Natural killer cell (primary cell): ENCODE results near the gene MIEN1. TPM values are rescaled to one million over a fixed set of nuclear protein-coding genes. Genes with fewer than 3 reads are reported as not detected.

ENCODE experiments used
- ATAC-seq, 3 donors: fragments of 150-1000 bp in 2 of 3; fragments of 200-7000 bp in 1 of 3; cut with Tn5 transposase; 1 replicate in 1 of 3; 2 replicates in 2 of 3; pipeline ENCODE4 v1.10.0; 2021; ENCODE audit warnings: mild to moderate bottlenecking in 2 of 3, moderate library complexity in 2 of 3
- DNase-seq, 2 donors: peaks; one replicate each; pipeline versions ENCODE4 v3.0.0 to v3.0.0-alpha.2; 2013 to 2021; ENCODE audit warnings: mixed read lengths in 1 of 2
- H3K27ac ChIP-seq: one replicate; pipeline ENCODE4 v1.5.1; 2013; ENCODE audit warnings: mild to moderate bottlenecking, low read length
- H3K27me3 ChIP-seq: one replicate; pipeline ENCODE4 v1.6.1; 2013; ENCODE audit warnings: low read length; ENCODE audit not compliant: control insufficient read depth, insufficient read depth
- H3K36me3 ChIP-seq: one replicate; pipeline ENCODE4 v1.6.1; 2013; ENCODE audit warnings: low read length; ENCODE audit not compliant: control insufficient read depth, insufficient read depth
- H3K4me1 ChIP-seq: one replicate; pipeline ENCODE4 v1.6.1; 2013; ENCODE audit warnings: low read length; ENCODE audit not compliant: control insufficient read depth, insufficient read depth
- H3K4me3 ChIP-seq: one replicate; pipeline ENCODE4 v1.5.1; 2013; ENCODE audit warnings: low read length
- H3K9me3 ChIP-seq: one replicate; pipeline ENCODE4 v1.6.1; 2013; ENCODE audit warnings: low read length; ENCODE audit not compliant: control insufficient read depth, insufficient read depth
- H3K27ac Mint-ChIP-seq, 2 donors: one replicate each; pipeline ENCODE4 v1.8.0; 2022; ENCODE audit warnings: mild to moderate bottlenecking in 2 of 2, mixed read lengths in 2 of 2, moderate library complexity in 1 of 2
- H3K27me3 Mint-ChIP-seq, 2 donors: one replicate each; pipeline ENCODE4 v1.8.0; 2022; ENCODE audit warnings: low read depth in 2 of 2, mixed read lengths in 2 of 2
- H3K36me3 Mint-ChIP-seq: one replicate; pipeline ENCODE4 v1.8.0; 2022; ENCODE audit warnings: mixed read lengths
- H3K4me1 Mint-ChIP-seq, 2 donors: one replicate each; pipeline ENCODE4 v1.8.0; 2022; ENCODE audit warnings: mixed read lengths in 2 of 2
- H3K4me3 Mint-ChIP-seq: one replicate; pipeline ENCODE4 v1.8.0; 2022; ENCODE audit warnings: mild to moderate bottlenecking, moderate library complexity, mixed read lengths
- H3K9me3 Mint-ChIP-seq, 2 donors: one replicate each; pipeline ENCODE4 v1.8.0; 2022; ENCODE audit warnings: mixed read lengths in 2 of 2
- CTCF ChIP-seq: fragments of 200-600 bp; IDR thresholded peaks from one replicate; pipeline ENCODE4 v1.8.0; 2022; ENCODE audit warnings: antibody characterized with exemption
- WGBS: methylation state at CpG from one replicate; pipeline ENCODE4 v1.1.7; 2013; ENCODE audit warnings: missing lambda C conversion rate; ENCODE audit not compliant: insufficient coverage; 5-methylcytosine and 5-hydroxymethylcytosine counted together
- intact Hi-C: fragments of 100-400 bp; cut with micrococcal nuclease; formaldehyde crosslinking; loops from one replicate; pipeline ENCODE4 v1.14.2; 2022
- total RNA-seq, 4 donors: library from RNA; stranded (reverse); fragments of 120-200 nt in 1 of 4; gene quantifications; one replicate each; pipeline versions ENCODE4 v1.2.3 to v1.2.4, GENCODE V29; 2013 to 2022

MIEN1 gene
- total RNA-seq, 3 donors from 2014 or later (not counting 1 experiment from before 2014, with no cell fraction given), result 48.8 to 55.2 (median 51.6) TPM

DNA sequence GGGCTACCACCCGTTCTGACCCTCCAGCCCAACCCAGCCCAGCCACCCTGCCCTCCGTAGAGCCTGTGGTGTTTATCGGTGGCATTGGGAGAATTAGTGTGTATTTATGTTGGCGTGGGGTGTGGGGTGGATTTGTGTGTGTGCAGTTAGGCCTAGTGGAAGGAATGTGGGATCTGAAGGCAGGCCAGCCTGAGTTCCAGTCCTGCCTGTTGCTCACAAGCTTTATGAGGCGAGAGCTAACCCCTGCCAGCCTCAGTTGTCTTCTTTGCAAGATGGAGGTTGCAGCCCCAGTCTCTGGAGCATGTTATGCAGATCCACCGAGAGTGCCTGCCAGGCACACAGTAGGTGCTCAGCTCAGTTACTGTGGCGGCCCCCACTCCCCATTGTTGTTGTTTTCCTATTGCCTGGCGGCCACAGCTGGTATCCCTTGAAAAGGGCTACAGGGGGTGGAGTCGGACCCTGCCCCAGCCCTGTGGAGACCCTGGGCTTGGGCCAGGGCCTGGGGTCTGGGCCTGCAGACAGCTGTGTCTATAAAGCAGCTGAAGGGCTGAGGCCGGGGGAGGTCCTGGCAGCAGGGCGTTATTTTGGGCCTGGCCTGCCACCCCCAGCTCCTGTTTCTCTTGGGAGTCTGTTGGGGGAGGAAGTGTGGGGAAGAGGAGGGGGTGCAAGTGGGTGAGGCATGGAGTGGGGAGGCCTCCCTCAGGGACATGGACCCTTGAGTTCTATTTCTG, 25.3 kb downstream of the MIEN1 start:
- H3K27ac ChIP-seq, result no peak overlapping the region
- peaks cover 53 to 79% of the 10 kb centered on the region in 2 donors for H3K4me1 Mint-ChIP-seq
- no peaks in the 10 kb centered on the region for H3K9me3 Mint-ChIP-seq
- peak overlapping the region; percentile 31 for H3K4me3 Mint-ChIP-seq
- no peaks in the 10 kb centered on the region for H3K36me3 Mint-ChIP-seq
- 92% methylated on average over 11 of the region's 11 CpGs for WGBS
- intact Hi-C loops, result no loop called here
- H3K4me3 ChIP-seq, result no peak overlapping the region
- peaks cover 61% of the 10 kb centered on the region for H3K4me1 ChIP-seq
- H3K27me3 Mint-ChIP-seq, result peaks cover 0 to 10% of the 10 kb centered on the region in 2 donors
- peaks cover 6% of the 10 kb centered on the region for H3K27me3 ChIP-seq
- TF ChIP-seq CTCF, result no peak
- H3K36me3 ChIP-seq, result no peaks in the 10 kb centered on the region
- H3K9me3 ChIP-seq, result no peaks in the 10 kb centered on the region
- ATAC-seq (no peak), DNase-seq (no peak)
- peak overlapping the region; percentile 45 to 75 for H3K27ac Mint-ChIP-seq

- intact Hi-C loops, result no loop called here
- Histone ChIP-seq H3K9me3 (no peaks in the 10 kb centered on the region), H3K4me3 (no peak overlapping the region), H3K4me1 (peaks cover 55% of the 10 kb centered on the region), H3K27ac (no peak overlapping the region), H3K27me3 (peaks cover 12% of the 10 kb centered on the region), H3K36me3 (no peaks in the 10 kb centered on the region)
- ATAC-seq, result no peak
- H3K4me3 Mint-ChIP-seq, result no peak overlapping the region
- TF ChIP-seq CTCF, result no peak
- no peaks in the 10 kb centered on the region for H3K36me3 Mint-ChIP-seq
- no peak for DNase-seq
- H3K27me3 Mint-ChIP-seq, result peaks cover 10 to 19% of the 10 kb centered on the region in 2 donors
- peaks cover 47 to 77% of the 10 kb centered on the region in 2 donors for H3K4me1 Mint-ChIP-seq
- no peaks in the 10 kb centered on the region for H3K9me3 Mint-ChIP-seq
- H3K27ac Mint-ChIP-seq, result peak overlapping the region; percentile 45 to 75
- WGBS, result 94% methylated on average over 5 of the region's 5 CpGs
These were observed 26.4 kb downstream of the MIEN1 start for GRCh38 chr17:39703913-39704312.

GRCh38 chr17:39702901-39703893, 27.1 kb downstream of the MIEN1 start:
- peaks cover 13 to 22% of the 10 kb centered on the region in 2 donors for H3K27me3 Mint-ChIP-seq
- H3K4me1 Mint-ChIP-seq, result peaks cover 40 to 70% of the 10 kb centered on the region in 2 donors
- no peaks in the 10 kb centered on the region for H3K36me3 Mint-ChIP-seq
- Histone ChIP-seq H3K9me3 (no peaks in the 10 kb centered on the region), H3K27me3 (peaks cover 12% of the 10 kb centered on the region), H3K36me3 (no peaks in the 10 kb centered on the region), H3K4me1 (peaks cover 47% of the 10 kb centered on the region), H3K4me3 (no peak overlapping the region), H3K27ac (no peak overlapping the region)
- H3K9me3 Mint-ChIP-seq, result no peaks in the 10 kb centered on the region
- TF ChIP-seq CTCF, result no peak
- intact Hi-C loops, result no loop called here
- 74% methylated on average over 11 of the region's 12 CpGs for WGBS
- peak overlapping the region; percentile 45 to 75 for H3K27ac Mint-ChIP-seq
- no peak overlapping the region for H3K4me3 Mint-ChIP-seq
- ATAC-seq (peak; percentile 47 to 77 (median 68)), DNase-seq (no peak)
